GM12878 (cell line): Measurements from ENCODE around the gene SECISBP2.

ENCODE experiments used
- CHD2 ChIP-seq: IDR thresholded peaks from 2 replicates; pipeline ENCODE4 v1.6.1; 2011; ENCODE audit warnings: low read depth, low read length, improper control_type of control experiment, borderline replicate concordance
- CHD4 ChIP-seq: fragments of 200-600 bp; sonication (generic); IDR thresholded peaks from 2 replicates; pipeline ENCODE4 v1.6.1; 2016; ENCODE audit warnings: mild to moderate bottlenecking
- CTCF ChIP-seq, 3 experiments: IDR thresholded peaks in 2 of 3; conservative IDR thresholded peaks in 1 of 3; 2 replicates each; pipeline ENCODE4 v1.5.1; 2011; ENCODE audit warnings: low read depth in 3 of 3, low read length in 3 of 3, mild to moderate bottlenecking in 3 of 3, control low read depth in 2 of 3, moderate library complexity in 2 of 3, inconsistent platforms in 1 of 3, mixed read lengths in 1 of 3; ENCODE audit not compliant: control insufficient read depth in 2 of 3, insufficient read depth in 1 of 3; ENCODE audit errors: extremely low read depth in 1 of 3
- EP300 ChIP-seq, 2 experiments: fragments of 150-350 bp in 1 of 2; IDR thresholded peaks; 2 replicates each; pipeline ENCODE4 v1.6.1; 2011 to 2012; ENCODE audit warnings: low read depth in 2 of 2, low read length in 2 of 2, borderline replicate concordance in 1 of 2, improper control_type of control experiment in 1 of 2, inconsistent platforms in 1 of 2; ENCODE audit not compliant: control insufficient read depth in 1 of 2
- JUNB ChIP-seq: IDR thresholded peaks from 2 replicates; pipeline ENCODE4 v1.6.1; 2016; ENCODE audit warnings: antibody characterized with exemption, mild to moderate bottlenecking
- POLR2AphosphoS5 ChIP-seq: IDR thresholded peaks from 2 replicates; pipeline ENCODE4 v1.6.1; 2011; ENCODE audit warnings: mild to moderate bottlenecking, low read length, inconsistent platforms
- RAD51 ChIP-seq: fragments of 450-650 bp; IDR thresholded peaks from 2 replicates; pipeline ENCODE4 v1.6.1; 2016; ENCODE audit warnings: moderate library complexity, mild to moderate bottlenecking, inconsistent platforms
- SRF ChIP-seq, 2 experiments: IDR thresholded peaks; 2 replicates each; pipeline ENCODE4 v1.6.1; 2011; ENCODE audit warnings: low read depth in 2 of 2, low read length in 2 of 2, mild to moderate bottlenecking in 1 of 2, moderate library complexity in 1 of 2
- YBX1 ChIP-seq: fragments of 450-650 bp; IDR thresholded peaks from 2 replicates; pipeline ENCODE4 v1.6.1; 2016; ENCODE audit warnings: antibody characterized with exemption
- YY1 ChIP-seq: IDR thresholded peaks from 2 replicates; pipeline ENCODE4 v1.6.1; 2011; ENCODE audit warnings: low read depth, mild to moderate bottlenecking, low read length
- TF ChIP-seq, protein P1 (sequence below): IDR thresholded peaks from 2 replicates; pipeline ENCODE4 v1.6.1; 2012; ENCODE audit warnings: mild to moderate bottlenecking, low read depth, low read length
- TF ChIP-seq, protein P2 (sequence below): IDR thresholded peaks from 2 replicates; pipeline ENCODE4 v1.6.1; 2012; ENCODE audit warnings: low read depth, low read length, improper control_type of control experiment
- TF ChIP-seq, protein P3 (sequence below): IDR thresholded peaks from 2 replicates; pipeline ENCODE4 v1.6.1; 2011; ENCODE audit warnings: borderline replicate concordance, low read depth, mild to moderate bottlenecking, moderate library complexity, mixed read lengths, low read length; ENCODE audit not compliant: insufficient read depth; ENCODE audit errors: extremely low read length

DNA sequence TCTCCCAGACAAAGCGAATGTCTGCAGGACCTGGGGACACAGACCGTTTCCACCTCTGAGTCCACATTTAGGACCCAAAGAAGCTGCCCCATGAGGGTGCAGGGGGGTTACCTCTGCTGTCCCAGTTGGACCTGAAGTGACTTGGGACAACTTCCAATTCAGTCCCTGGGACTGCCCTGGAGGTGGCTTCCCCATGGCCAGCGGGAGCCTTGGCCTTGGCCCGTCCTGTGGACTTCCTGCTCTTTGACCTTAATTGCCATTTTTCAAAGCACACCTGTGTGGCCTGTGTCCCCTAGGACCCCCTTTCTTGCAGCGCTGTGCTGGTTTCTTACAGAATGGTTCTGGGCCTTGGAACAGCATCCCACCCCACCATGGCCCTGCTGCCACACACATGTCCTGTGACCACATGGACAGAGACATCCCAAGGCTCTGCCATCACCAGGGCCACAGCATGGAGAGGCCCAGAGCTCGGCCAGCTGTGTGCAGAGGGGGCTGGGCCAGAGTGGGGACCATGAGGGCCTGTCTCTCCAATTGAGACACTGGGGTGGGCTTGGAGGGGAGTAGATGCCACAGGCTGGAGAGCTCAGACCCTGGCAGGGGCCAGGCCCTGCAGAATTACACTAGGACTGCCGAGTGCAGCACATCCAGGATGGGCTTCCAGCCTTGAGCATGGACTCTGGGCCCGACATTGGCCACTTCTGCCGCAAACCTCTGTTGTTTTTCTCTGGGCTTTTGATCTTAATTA is 45.8 kb downstream of the SECISBP2 start:
- no peak for TF ChIP-seq JUNB
- no peak for TF ChIP-seq YBX1
- no peak for TF ChIP-seq CTCF (IDR thresholded peaks at IDR 0.05 in 2 of 3, conservative IDR thresholded peaks at IDR 0.05 in 1 of 3; ENCODE audit: control insufficient read depth in 2 of 3, extremely low read depth in 1 of 3, insufficient read depth in 1 of 3, low read depth in 3 of 3, low read length in 3 of 3)
- TF ChIP-seq, protein P1, sequence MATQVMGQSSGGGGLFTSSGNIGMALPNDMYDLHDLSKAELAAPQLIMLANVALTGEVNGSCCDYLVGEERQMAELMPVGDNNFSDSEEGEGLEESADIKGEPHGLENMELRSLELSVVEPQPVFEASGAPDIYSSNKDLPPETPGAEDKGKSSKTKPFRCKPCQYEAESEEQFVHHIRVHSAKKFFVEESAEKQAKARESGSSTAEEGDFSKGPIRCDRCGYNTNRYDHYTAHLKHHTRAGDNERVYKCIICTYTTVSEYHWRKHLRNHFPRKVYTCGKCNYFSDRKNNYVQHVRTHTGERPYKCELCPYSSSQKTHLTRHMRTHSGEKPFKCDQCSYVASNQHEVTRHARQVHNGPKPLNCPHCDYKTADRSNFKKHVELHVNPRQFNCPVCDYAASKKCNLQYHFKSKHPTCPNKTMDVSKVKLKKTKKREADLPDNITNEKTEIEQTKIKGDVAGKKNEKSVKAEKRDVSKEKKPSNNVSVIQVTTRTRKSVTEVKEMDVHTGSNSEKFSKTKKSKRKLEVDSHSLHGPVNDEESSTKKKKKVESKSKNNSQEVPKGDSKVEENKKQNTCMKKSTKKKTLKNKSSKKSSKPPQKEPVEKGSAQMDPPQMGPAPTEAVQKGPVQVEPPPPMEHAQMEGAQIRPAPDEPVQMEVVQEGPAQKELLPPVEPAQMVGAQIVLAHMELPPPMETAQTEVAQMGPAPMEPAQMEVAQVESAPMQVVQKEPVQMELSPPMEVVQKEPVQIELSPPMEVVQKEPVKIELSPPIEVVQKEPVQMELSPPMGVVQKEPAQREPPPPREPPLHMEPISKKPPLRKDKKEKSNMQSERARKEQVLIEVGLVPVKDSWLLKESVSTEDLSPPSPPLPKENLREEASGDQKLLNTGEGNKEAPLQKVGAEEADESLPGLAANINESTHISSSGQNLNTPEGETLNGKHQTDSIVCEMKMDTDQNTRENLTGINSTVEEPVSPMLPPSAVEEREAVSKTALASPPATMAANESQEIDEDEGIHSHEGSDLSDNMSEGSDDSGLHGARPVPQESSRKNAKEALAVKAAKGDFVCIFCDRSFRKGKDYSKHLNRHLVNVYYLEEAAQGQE: no peak
- no peak for TF ChIP-seq CHD4
- TF ChIP-seq POLR2AphosphoS5: no peak
- TF ChIP-seq EP300 (IDR thresholded peaks at IDR 0.05; ENCODE audit: borderline replicate concordance in 1 of 2, control insufficient read depth in 1 of 2, low read depth in 2 of 2, low read length in 2 of 2): no peak
- TF ChIP-seq RAD51: no peak
- TF ChIP-seq, protein P2, sequence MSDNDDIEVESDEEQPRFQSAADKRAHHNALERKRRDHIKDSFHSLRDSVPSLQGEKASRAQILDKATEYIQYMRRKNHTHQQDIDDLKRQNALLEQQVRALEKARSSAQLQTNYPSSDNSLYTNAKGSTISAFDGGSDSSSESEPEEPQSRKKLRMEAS: no peak
- TF ChIP-seq CHD2: no peak
- TF ChIP-seq, protein P3, sequence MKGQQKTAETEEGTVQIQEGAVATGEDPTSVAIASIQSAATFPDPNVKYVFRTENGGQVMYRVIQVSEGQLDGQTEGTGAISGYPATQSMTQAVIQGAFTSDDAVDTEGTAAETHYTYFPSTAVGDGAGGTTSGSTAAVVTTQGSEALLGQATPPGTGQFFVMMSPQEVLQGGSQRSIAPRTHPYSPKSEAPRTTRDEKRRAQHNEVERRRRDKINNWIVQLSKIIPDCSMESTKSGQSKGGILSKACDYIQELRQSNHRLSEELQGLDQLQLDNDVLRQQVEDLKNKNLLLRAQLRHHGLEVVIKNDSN: no peak
- no peak for TF ChIP-seq SRF (IDR thresholded peaks at IDR 0.05; ENCODE audit: low read depth in 2 of 2, low read length in 2 of 2)
- no peak for TF ChIP-seq YY1
